Measurements from ENCODE around the gene DUSP28. TPM values are rescaled to one million over a fixed set of nuclear protein-coding genes. Genes with fewer than 3 reads are reported as not detected.

Gene DUSP28
- total and polyA plus RNA-seq, 2 of the 8 experiments (the other 6 are each of a cell fraction or from before 2014, with no cell fraction given), result 2.1 to 2.3 TPM

DNA sequence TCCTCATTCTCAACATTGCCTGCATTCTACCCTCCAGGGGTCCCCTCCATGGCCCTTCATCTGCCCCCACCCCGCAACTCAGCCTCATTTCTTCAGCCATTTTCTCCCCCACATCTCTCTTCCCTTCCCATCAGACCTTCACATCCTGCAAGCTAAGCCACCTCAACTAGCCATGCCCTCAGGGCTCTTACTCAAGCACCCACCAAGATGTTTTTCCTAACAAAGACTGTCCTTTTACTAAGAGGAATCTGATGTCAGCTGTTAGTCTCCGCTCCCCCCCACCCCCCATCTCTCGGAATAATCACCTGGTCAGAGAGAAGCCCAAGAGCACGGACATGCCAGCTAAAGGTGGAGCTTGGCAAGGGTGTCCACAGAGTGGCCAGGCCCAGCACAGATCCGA, 21.7 kb downstream of the DUSP28 start:
- H3K14ac ChIP-seq (ENCODE audit: insufficient read length), result no peak overlapping the region
- H3K4ac ChIP-seq (replicated peaks; ENCODE audit: insufficient read length, low read depth, low read length), result no peak overlapping the region
- no peak overlapping the region for H4K8ac ChIP-seq (ENCODE audit: extremely low read depth, insufficient read depth, low read length)
- H3K4me1 ChIP-seq (replicated peaks in 1 of 4; ENCODE audit: control insufficient read depth in 3 of 4, insufficient read depth in 4 of 4, low read length in 3 of 4), result peaks cover 0 to 14% (median 4%) of the 10 kb centered on the region in 4 experiments; a peak in 6 of 7 replicates
- no peak overlapping the region for H2BK120ac ChIP-seq (replicated peaks; ENCODE audit: low read depth, low read length)
- H2AK5ac ChIP-seq (ENCODE audit: low read depth, low read length), result no peak overlapping the region
- H2BK15ac ChIP-seq (ENCODE audit: low read length), result no peak overlapping the region
- 90% methylated on average over 5 of the region's 5 CpGs; no CpG with 5 or more reads in 1 of the 2 experiments for WGBS, 2 experiments (ENCODE audit: extremely low coverage in 1 of 2, insufficient coverage in 1 of 2, insufficient read length in 1 of 2, insufficient replicate concordance in 2 of 2, low coverage in 1 of 2, low lambda C conversion rate in 2 of 2, missing lambda C conversion rate in 1 of 2)
- no peak overlapping the region for H3K4me2 ChIP-seq (ENCODE audit: insufficient read depth in 1 of 2, low read depth in 2 of 2, low read length in 2 of 2)
- H3K79me2 ChIP-seq (ENCODE audit: control insufficient read depth in 1 of 2, insufficient read depth in 2 of 2, low read length in 2 of 2), result peaks cover 0 to 21% of the 10 kb centered on the region in 2 experiments; a peak in 2 of 4 replicates
- TF ChIP-seq, protein P1, sequence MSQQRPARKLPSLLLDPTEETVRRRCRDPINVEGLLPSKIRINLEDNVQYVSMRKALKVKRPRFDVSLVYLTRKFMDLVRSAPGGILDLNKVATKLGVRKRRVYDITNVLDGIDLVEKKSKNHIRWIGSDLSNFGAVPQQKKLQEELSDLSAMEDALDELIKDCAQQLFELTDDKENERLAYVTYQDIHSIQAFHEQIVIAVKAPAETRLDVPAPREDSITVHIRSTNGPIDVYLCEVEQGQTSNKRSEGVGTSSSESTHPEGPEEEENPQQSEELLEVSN (IDR thresholded peaks at IDR 0.05), result no peak
- TF ChIP-seq BACH1 (IDR thresholded peaks at IDR 0.05; ENCODE audit: low read length) (no peak), SRF (IDR thresholded peaks at IDR 0.05; ENCODE audit: low read depth, low read length) (no peak), KDM5A (IDR thresholded peaks at IDR 0.05; ENCODE audit: low read length) (no peak), SIRT6 (IDR thresholded peaks at IDR 0.05; ENCODE audit: low read length) (no peak)
- H4K91ac ChIP-seq (replicated peaks; ENCODE audit: insufficient read length, low read length), result no peak overlapping the region
- H3K56ac ChIP-seq (replicated peaks; ENCODE audit: insufficient read length, low read depth, low read length), result no peak overlapping the region
- H3K27ac ChIP-seq (ENCODE audit: low read depth, low read length), result no peak overlapping the region
- peaks cover 7% of the 10 kb centered on the region for H3K79me1 ChIP-seq (ENCODE audit: low read depth, low read length)
- FAIRE-seq, result no peak
- peaks cover 5% of the 10 kb centered on the region; the same call in 1 of the 2 replicates for H3K23me2 ChIP-seq (ENCODE audit: low read depth, low read length)
- H2AFZ ChIP-seq (ENCODE audit: low read length), result no peak overlapping the region
- no peak overlapping the region for H3K9ac ChIP-seq (replicated peaks in 1 of 4; ENCODE audit: extremely low read depth in 1 of 4, low read depth in 3 of 4, low read length in 3 of 4)
- H3K4me3 ChIP-seq (ENCODE audit: extremely low read depth in 1 of 4, insufficient read depth in 2 of 4, low read depth in 3 of 4, low read length in 4 of 4), result no peak overlapping the region
- H2BK12ac ChIP-seq (ENCODE audit: low read depth, low read length), result no peak overlapping the region
- no peaks in the 10 kb centered on the region for H3K9me3 ChIP-seq (ENCODE audit: insufficient read depth in 2 of 2, low read depth in 1 of 2, low read length in 1 of 2)
- peaks cover 12 to 22% of the 10 kb centered on the region in 2 experiments for H4K20me1 ChIP-seq (replicated peaks in 1 of 2; ENCODE audit: control insufficient read depth in 1 of 2, insufficient read depth in 2 of 2, low read length in 2 of 2)
- H3K23ac ChIP-seq (ENCODE audit: insufficient read length), result no peak overlapping the region
- no peaks in the 10 kb centered on the region for H3K27me3 ChIP-seq (replicated peaks in 1 of 4; ENCODE audit: control insufficient read depth in 3 of 4, extremely low read depth in 1 of 4, insufficient read depth in 3 of 4, low read length in 3 of 4)
- DNase-seq (ENCODE audit: low read depth in 1 of 2, low spot score in 2 of 2), result no peak
- H2BK5ac ChIP-seq (ENCODE audit: low read depth, low read length), result no peak overlapping the region
- H4K5ac ChIP-seq (ENCODE audit: insufficient read length, low read depth, low read length), result no peak overlapping the region
- H3K18ac ChIP-seq (ENCODE audit: extremely low read depth, low read length), result no peak overlapping the region
- no peaks in the 10 kb centered on the region for H3K36me3 ChIP-seq (ENCODE audit: control insufficient read depth in 2 of 4, insufficient read depth in 4 of 4, low read length in 3 of 4)
- CTCF ChIA-PET (ENCODE audit: partially characterized antibody), result interaction anchor here (2.0 to 4.8 kb wide), 2 partner anchors 13 to 16 kb away, joined by 4 to 37 read pairs; no protein-coding TSS in a partner anchor
- POLR2A ChIA-PET (ENCODE audit: partially characterized antibody), result no interaction called here
- H2BK20ac ChIP-seq (ENCODE audit: low read length), result no peak overlapping the region

Measured in H1 (cell line).